HFFc6 (cell line): ENCODE measurements around the gene ATP9B. TPM values are rescaled to one million over a fixed set of nuclear protein-coding genes. Genes with fewer than 3 reads are reported as not detected.
A peak's percentile ranks its signal among the peaks of the same experiment; 100 is the strongest.

Source experiments
- DNase-seq: peaks from one replicate; pipeline ENCODE4 v3.0.0-alpha.2; 2018
- H3K27ac Mint-ChIP-seq: 2 replicates; pipeline ENCODE4 v1.8.0; 2020; ENCODE audit warnings: mild to moderate bottlenecking, mixed read lengths
- H3K27me3 Mint-ChIP-seq: 2 replicates; pipeline ENCODE4 v1.8.0; 2021; ENCODE audit warnings: mild to moderate bottlenecking, moderate library complexity, mixed read lengths; ENCODE audit not compliant: insufficient read depth
- H3K36me3 Mint-ChIP-seq: 2 replicates; pipeline ENCODE4 v1.8.0; 2021; ENCODE audit warnings: low read depth, mixed read lengths
- H3K4me1 Mint-ChIP-seq: 2 replicates; pipeline ENCODE4 v1.8.0; 2020; ENCODE audit warnings: low read depth, mixed read lengths
- H3K4me3 Mint-ChIP-seq: 2 replicates; pipeline ENCODE4 v1.8.0; 2020; ENCODE audit warnings: mild to moderate bottlenecking, moderate library complexity, mixed read lengths
- H3K9me3 Mint-ChIP-seq: 2 replicates; pipeline ENCODE4 v1.8.0; 2020; ENCODE audit warnings: mild to moderate bottlenecking, mixed read lengths
- CTCF ChIP-seq: fragments of 200-600 bp; sonication (generic); IDR thresholded peaks from 2 replicates; pipeline ENCODE4 v1.5.0; 2021; ENCODE audit warnings: antibody characterized with exemption, mild to moderate bottlenecking
- total RNA-seq, 6 experiments: library from RNA; stranded (reverse); fragmentation: NEBNext Ultra II Directional; extraction: Animal tissue kit (Norgen Biotek cat#: 25700); gene quantifications; 2 replicates in 1 of 6; 3 replicates in 5 of 6; pipeline ENCODE4 v1.2.3, GENCODE V29; 2021

Gene ATP9B
- total RNA-seq, 6 experiments from 2014 or later = 9.0 to 11.2 (median 10.5) TPM

GRCh38 chr18:79309614-79310358 is 240.6 kb downstream of the ATP9B start:
- no peak for DNase-seq
- H3K27ac Mint-ChIP-seq = no peak overlapping the region
- no peak overlapping the region for H3K4me3 Mint-ChIP-seq

GRCh38 chr18:79314838-79315388 is 245.7 kb downstream of the ATP9B start:
- DNase-seq = no peak
- H3K4me1 Mint-ChIP-seq = peaks cover 3% of the 10 kb centered on the region; the same call in 1 of the 2 replicates
- H3K27me3 Mint-ChIP-seq = 0 out of 2 replicates have a peak, but pooled peaks cover 2% of the 10 kb centered on the region
- H3K4me3 Mint-ChIP-seq = no peak overlapping the region
- H3K36me3 Mint-ChIP-seq = peaks cover 5% of the 10 kb centered on the region; the same call in 1 of the 2 replicates
- no peaks in the 10 kb centered on the region for H3K9me3 Mint-ChIP-seq
- no peak for TF ChIP-seq CTCF
- no peak overlapping the region for H3K27ac Mint-ChIP-seq

More at GRCh38 chr18:79309614-79310358, 240.6 kb downstream of the ATP9B start:
- Mint-ChIP-seq H3K9me3 (no peaks in the 10 kb centered on the region), H3K4me1 (peaks cover 7% of the 10 kb centered on the region; the same call in 1 of the 2 replicates), H3K36me3 (peaks cover 11% of the 10 kb centered on the region), H3K27me3 (no peaks in the 10 kb centered on the region)
- no peak for TF ChIP-seq CTCF

DNA sequence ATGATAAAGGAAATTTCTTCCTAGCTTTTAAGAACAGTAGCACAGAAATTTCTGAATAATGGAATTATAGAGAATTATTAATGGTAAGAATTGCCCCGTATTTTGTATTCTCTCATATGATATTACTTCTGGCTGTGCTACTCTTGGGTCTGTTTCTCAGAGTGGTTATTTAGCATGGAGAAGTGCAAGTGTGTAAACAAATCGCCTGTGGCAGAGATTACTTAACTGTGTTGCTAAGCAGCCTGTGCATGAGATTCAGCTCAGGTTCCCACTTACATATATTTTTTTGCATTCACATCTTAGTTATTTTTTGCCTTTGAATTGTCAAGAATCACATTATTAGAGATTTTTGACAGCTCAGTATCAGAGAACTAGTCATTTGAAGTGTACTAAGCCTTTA is 246.4 kb downstream of the ATP9B start:
- no peak for DNase-seq
- Mint-ChIP-seq H3K4me1 (no peaks in the 10 kb centered on the region), H3K27me3 (0 out of 2 replicates have a peak, but pooled peaks cover 2% of the 10 kb centered on the region), H3K4me3 (no peak overlapping the region), H3K9me3 (no peaks in the 10 kb centered on the region), H3K36me3 (peaks cover 5% of the 10 kb centered on the region; the same call in 1 of the 2 replicates), H3K27ac (no peak overlapping the region)
- TF ChIP-seq CTCF = no peak

GRCh38 chr18:79317703-79318102 is 248.5 kb downstream of the ATP9B start:
- Mint-ChIP-seq H3K36me3 (peaks cover 4% of the 10 kb centered on the region; the same call in 1 of the 2 replicates), H3K9me3 (no peaks in the 10 kb centered on the region), H3K27me3 (0 out of 2 replicates have a peak, but pooled peaks cover 2% of the 10 kb centered on the region), H3K27ac (no peak overlapping the region), H3K4me1 (peaks cover 10% of the 10 kb centered on the region), H3K4me3 (no peak overlapping the region)
- TF ChIP-seq CTCF = peak; percentile 28
- DNase-seq = no peak

GRCh38 chr18:79318142-79318673 is 249.0 kb downstream of the ATP9B start:
- no peak for TF ChIP-seq CTCF
- no peak for DNase-seq
- no peaks in the 10 kb centered on the region for H3K9me3 Mint-ChIP-seq
- H3K4me1 Mint-ChIP-seq = peaks cover 10% of the 10 kb centered on the region
- 0 out of 2 replicates have a peak, but pooled peaks cover 2% of the 10 kb centered on the region for H3K27me3 Mint-ChIP-seq
- no peak overlapping the region for H3K27ac Mint-ChIP-seq
- H3K4me3 Mint-ChIP-seq = no peak overlapping the region
- H3K36me3 Mint-ChIP-seq = peaks cover 6% of the 10 kb centered on the region
